K562 (cell line): ENCODE data around the gene CNTN5. TPM values are rescaled to one million over a fixed set of nuclear protein-coding genes. Genes with fewer than 3 reads are reported as not detected.

Experiments used
- ATAC-seq: fragments of 200-7000 bp; cut with Tn5 transposase; 3 replicates; pipeline ENCODE4 v1.9.1; 2020; ENCODE audit warnings: moderate library complexity
- BruUV-seq: library from RNA; stranded (reverse); fragments of 400-500 nt; replicated peaks from 2 replicates; lab custom pipeline; 2021; lab: Mats Ljungman, UMichigan
- CTCF ChIA-PET: fragments of 300-600 bp; formaldehyde crosslinking; extraction: SDS; loops from one replicate; lab custom pipeline; 2021; ENCODE audit warnings: low intra/inter-chr PET ratio; lab: Yijun Ruan, JAX
- POLR2A ChIA-PET: fragments of 300-600, 350-650 bp; sonication (Branson Sonifier 250); formaldehyde crosslinking; extraction: SDS; loops from one replicate; lab custom pipeline; 2021; ENCODE audit warnings: antibody characterized with exemption, inconsistent platforms; lab: Yijun Ruan, JAX
- DNase-seq, 4 experiments: peaks; one replicate each; pipeline versions ENCODE4 v3.0.0 to v3.0.0-alpha.2; 2011 to 2018; ENCODE audit warnings: low spot score in 3 of 4, mixed read lengths in 3 of 4; ENCODE audit errors: extremely low read depth in 1 of 4
- FAIRE-seq: peaks from 2 replicates; lab custom pipeline; 2011; peaks lifted over from hg19 to GRCh38; lab: Jason Lieb, UNC
- H2AFZ ChIP-seq: 2 replicates; pipeline ENCODE4 v1.6.0; 2011; ENCODE audit warnings: low read depth, low read length, control low read depth, inconsistent platforms
- H3K27ac ChIP-seq: fragments of 200-600 bp; 3 replicates; pipeline ENCODE4 v1.8.0; 2011; ENCODE audit warnings: low read depth, mild to moderate bottlenecking, control low read depth, inconsistent platforms, low read length, moderate library complexity, mixed read lengths; ENCODE audit errors: extremely low read depth
- H3K27me3 ChIP-seq, 2 experiments: fragments of 300-600 bp in 1 of 2; 2 replicates in 1 of 2; 3 replicates in 1 of 2; pipeline versions ENCODE4 v1.6.0 to v1.8.0; 2011; ENCODE audit warnings: inconsistent platforms in 2 of 2, low read length in 2 of 2, mild to moderate bottlenecking in 1 of 2, mixed read lengths in 1 of 2, moderate library complexity in 1 of 2; ENCODE audit not compliant: control insufficient read depth in 2 of 2, insufficient read depth in 2 of 2
- H3K36me3 ChIP-seq: fragments of 300-600 bp; 3 replicates; pipeline ENCODE4 v1.8.0; 2011; ENCODE audit warnings: mild to moderate bottlenecking, low read length, inconsistent platforms; ENCODE audit not compliant: control insufficient read depth, insufficient read depth
- H3K4me1 ChIP-seq, 2 experiments: fragments of 200-600 bp in 1 of 2; replicated peaks in 1 of 2; 2 replicates in 1 of 2; 3 replicates in 1 of 2; pipeline versions ENCODE4 v1.5.1 to v1.8.0; 2011; ENCODE audit warnings: inconsistent platforms in 2 of 2, low read length in 2 of 2, mild to moderate bottlenecking in 1 of 2, mixed read lengths in 1 of 2, moderate library complexity in 1 of 2; ENCODE audit not compliant: control insufficient read depth in 2 of 2, insufficient read depth in 2 of 2
- H3K4me2 ChIP-seq: 2 replicates; pipeline ENCODE4 v1.6.1; 2011; ENCODE audit warnings: low read length, control low read depth, inconsistent platforms, mixed read lengths; ENCODE audit not compliant: insufficient read depth
- H3K4me3 ChIP-seq: fragments of 200-600 bp; sonication (generic), shearing (Covaris generic); 2 replicates; pipeline ENCODE4 v1.5.1; 2016; ENCODE audit warnings: control low read depth, inconsistent platforms
- H3K79me2 ChIP-seq: fragments of 200-600 bp; 3 replicates; pipeline ENCODE4 v1.8.0; 2011; ENCODE audit warnings: low read length, inconsistent platforms; ENCODE audit not compliant: control insufficient read depth, insufficient read depth
- H3K9ac ChIP-seq, 2 experiments: 2 replicates each; pipeline versions ENCODE4 v1.6.0 to v1.6.1; 2011; ENCODE audit warnings: low read depth in 2 of 2, low read length in 2 of 2, control low read depth in 1 of 2, inconsistent platforms in 1 of 2, mild to moderate bottlenecking in 1 of 2, mixed read lengths in 1 of 2; ENCODE audit not compliant: insufficient read depth in 1 of 2
- H3K9me1 ChIP-seq: one replicate; pipeline ENCODE4 v1.6.0; 2011; ENCODE audit warnings: inconsistent platforms, mild to moderate bottlenecking, low read length, moderate library complexity; ENCODE audit not compliant: control insufficient read depth, insufficient read depth
- H3K9me3 ChIP-seq: replicated peaks from 2 replicates; pipeline ENCODE4 v1.5.1; 2011; ENCODE audit warnings: low read depth, low read length, inconsistent platforms; ENCODE audit not compliant: control insufficient read depth, insufficient read depth
- H4K20me1 ChIP-seq: replicated peaks from 2 replicates; pipeline ENCODE4 v1.6.1; 2011; ENCODE audit warnings: low read length, inconsistent platforms, mixed read lengths; ENCODE audit not compliant: control insufficient read depth, insufficient read depth
- CBX5 ChIP-seq: IDR thresholded peaks from 2 replicates; pipeline ENCODE4 v1.6.1; 2014; ENCODE audit warnings: low read depth, borderline replicate concordance
- CXXC5 ChIP-seq: fragments of 250-450 bp; sonication (Bioruptor Pico); IDR thresholded peaks from 2 replicates; pipeline ENCODE4 v1.8.0; 2022; ENCODE audit warnings: inconsistent platforms, mild to moderate bottlenecking, moderate library complexity
- FOXM1 ChIP-seq, 2 experiments: fragments of 450-650 bp in 1 of 2; sonication (generic) in 1 of 2; formaldehyde crosslinking in 1 of 2; IDR thresholded peaks; 2 replicates each; pipeline versions ENCODE4 v1.6.1 to v1.9.0; 2017 to 2022; ENCODE audit warnings: low read depth in 2 of 2, mild to moderate bottlenecking in 2 of 2, missing genetic modification reagents in 1 of 2, moderate library complexity in 1 of 2
- HEY1 ChIP-seq: fragments of 250-450 bp; sonication (Bioruptor Pico); IDR thresholded peaks from 2 replicates; pipeline ENCODE4 v1.5.0; 2020; ENCODE audit warnings: mild to moderate bottlenecking, moderate library complexity, borderline replicate concordance
- MLLT1 ChIP-seq, 2 experiments: fragments of 450-650 bp; IDR thresholded peaks; 2 replicates each; pipeline ENCODE4 v1.6.1; 2016
- SREBF1 ChIP-seq: fragments of 150-350 bp; IDR thresholded peaks from 2 replicates; pipeline ENCODE4 v1.6.1; 2014; ENCODE audit warnings: antibody characterized with exemption, low read depth, low read length, borderline replicate concordance
- WGBS: fragments of 100-300 bp; shearing (Covaris generic); methylation state at CpG from one replicate; pipeline ENCODE4 v1.1.6; 2016; ENCODE audit warnings: low coverage, mixed read lengths; ENCODE audit not compliant: insufficient coverage; ENCODE audit errors: missing lambda C conversion rate; 5-methylcytosine and 5-hydroxymethylcytosine counted together
- in situ Hi-C: fragments of 300-500 bp; cut with MboI; formaldehyde crosslinking; loops from 4 replicates; pipeline ENCODE4 v1.15.0; 2018; ENCODE audit warnings: inconsistent platforms, mixed read lengths
- intact Hi-C: fragments of 100-400 bp; cut with micrococcal nuclease; formaldehyde crosslinking; loops from 2 replicates; pipeline ENCODE4 v1.14.2; 2022
- polyA plus RNA-seq, 8 experiments: library from polyadenylated mRNA; depleted of rRNA in 4 of 8; stranded (reverse) in 5 of 8; unstranded in 3 of 8; fragments of >200 nt; fragmentation: Nextera tagmentation in 2 of 8; fragmentation: Illumina TruSeq in 1 of 8; extraction: Ambion mirVana in 2 of 8; extraction: Trizol in 1 of 8; gene quantifications; 2 replicates each; pipeline versions ENCODE4 v1.2.1 to v1.2.3, GENCODE V29; 2011 to 2014; ENCODE audit warnings: inconsistent platforms in 1 of 8, missing spikeins in 1 of 8
- total RNA-seq, 7 experiments: library from RNA; depleted of rRNA in 6 of 7; stranded (reverse); fragments of >200 nt in 6 of 7; fragmentation: Illumina TruSeq in 2 of 7; extraction: Trizol in 2 of 7; gene quantifications; 2 replicates each; pipeline versions ENCODE4 v1.2.1 to v1.2.3, GENCODE V29; 2011 to 2021; ENCODE audit warnings: low replicate concordance in 1 of 7

The CNTN5 gene
- total and polyA plus RNA-seq, 9 of the 15 experiments (the other 6 are each of a cell fraction or from before 2014, with no cell fraction given) = 0.03 TPM; not detected in 8

GRCh38 chr11:99916078-99916477 is 895.3 kb downstream of the CNTN5 start (continued):
- no peak for TF ChIP-seq CXXC5 (CRISPR knock-in tag)
- no peak for TF ChIP-seq FOXM1 (IDR thresholded peaks at IDR 0.05; ENCODE audit: low read depth)
- TF ChIP-seq FOXM1 (CRISPR knock-in tag; IDR thresholded peaks at IDR 0.05; ENCODE audit: low read depth) = no peak
- no peak for TF ChIP-seq SREBF1
- TF ChIP-seq MLLT1 (IDR thresholded peaks at IDR 0.05) = no peak

- 0% methylated on average over 3 of the region's 3 CpGs for WGBS
- H3K27ac ChIP-seq = no peak overlapping the region
- intact Hi-C loops (no loop called here), in situ Hi-C loops (no loop called here)
- no peak overlapping the region for H3K4me2 ChIP-seq
- no peak for ATAC-seq
- no peak overlapping the region for H3K9ac ChIP-seq
- H3K4me1 ChIP-seq = no peaks in the 10 kb centered on the region
- CTCF ChIA-PET = no interaction called here
- H3K9me3 ChIP-seq = no peaks in the 10 kb centered on the region
- BruUV-seq = no TSS peak
- H3K79me2 ChIP-seq = no peaks in the 10 kb centered on the region
- no peak overlapping the region for H2AFZ ChIP-seq
- H3K36me3 ChIP-seq = no peaks in the 10 kb centered on the region
- H3K27me3 ChIP-seq = no peaks in the 10 kb centered on the region
- POLR2A ChIA-PET = no interaction called here
- H3K4me3 ChIP-seq = no peak overlapping the region
- no peaks in the 10 kb centered on the region for H3K9me1 ChIP-seq
- no peak for DNase-seq
- no peaks in the 10 kb centered on the region for H4K20me1 ChIP-seq
- no peak for FAIRE-seq
- TF ChIP-seq HEY1 (CRISPR knock-in tag) (no peak), CBX5 (0 out of 2 replicates have a peak, but pooled peaks have one; percentile 37)
Measured at GRCh38 chr11:99918761-99919160, 898.0 kb downstream of the CNTN5 start.
